NCI-H2196 treated with DMSO at 0.1 percent for 48 hours (cell line): ENCODE data around the gene ASB10.

Source experiments
- DNase-seq: peaks from one replicate; lab custom pipeline; 2025; ENCODE audit not compliant: unreplicated experiment; lab: John Stamatoyannopoulos, UW

Gene ASB10

GRCh38 chr7:151167197-151167961 is 19.7 kb downstream of the ASB10 start, which contains the start of gene GBX1:
GBX1 (minus strand) TSS chr7:151167694; CDS start chr7:151167548, 146 bp downstream.
- DNase-seq, result no peak

GRCh38 chr7:151166629-151167196 is 20.3 kb downstream of the ASB10 start:
- no peak for DNase-seq

- no peak for DNase-seq
These were observed 25.3 kb downstream of the ASB10 start for GRCh38 chr7:151161757-151162156.

DNA sequence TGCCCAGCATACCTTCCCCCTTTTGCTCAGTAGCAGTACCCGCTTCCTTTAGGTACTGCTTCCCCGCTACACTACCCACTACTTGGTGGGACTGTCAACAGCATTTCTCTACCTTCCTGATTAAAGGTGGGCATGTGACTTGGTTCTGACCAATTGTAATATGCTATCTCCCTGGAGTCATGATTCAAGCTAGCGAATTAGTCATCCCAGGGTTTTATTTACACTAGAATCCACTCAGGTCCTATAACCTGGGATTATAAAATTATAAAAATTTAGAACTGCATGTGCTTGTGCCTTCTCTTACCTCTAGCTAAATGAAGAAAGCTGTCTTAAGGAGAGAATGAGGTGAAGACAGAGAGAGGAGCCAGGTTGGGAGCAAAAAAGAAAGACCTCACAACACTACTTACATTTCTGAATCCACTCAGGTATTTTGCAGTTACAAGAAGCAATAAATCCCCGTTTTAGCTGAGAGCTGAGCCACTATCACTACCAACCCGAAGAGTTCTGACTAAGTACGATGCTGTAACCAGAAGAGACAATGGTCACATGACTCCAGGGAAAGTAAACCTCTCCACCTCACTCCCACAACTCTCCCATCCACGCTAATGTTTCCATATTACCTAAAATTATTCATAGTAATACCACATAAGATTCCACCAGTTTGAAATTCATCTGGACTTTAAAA is 29.3 kb downstream of the ASB10 start:
- no peak for DNase-seq

DNA sequence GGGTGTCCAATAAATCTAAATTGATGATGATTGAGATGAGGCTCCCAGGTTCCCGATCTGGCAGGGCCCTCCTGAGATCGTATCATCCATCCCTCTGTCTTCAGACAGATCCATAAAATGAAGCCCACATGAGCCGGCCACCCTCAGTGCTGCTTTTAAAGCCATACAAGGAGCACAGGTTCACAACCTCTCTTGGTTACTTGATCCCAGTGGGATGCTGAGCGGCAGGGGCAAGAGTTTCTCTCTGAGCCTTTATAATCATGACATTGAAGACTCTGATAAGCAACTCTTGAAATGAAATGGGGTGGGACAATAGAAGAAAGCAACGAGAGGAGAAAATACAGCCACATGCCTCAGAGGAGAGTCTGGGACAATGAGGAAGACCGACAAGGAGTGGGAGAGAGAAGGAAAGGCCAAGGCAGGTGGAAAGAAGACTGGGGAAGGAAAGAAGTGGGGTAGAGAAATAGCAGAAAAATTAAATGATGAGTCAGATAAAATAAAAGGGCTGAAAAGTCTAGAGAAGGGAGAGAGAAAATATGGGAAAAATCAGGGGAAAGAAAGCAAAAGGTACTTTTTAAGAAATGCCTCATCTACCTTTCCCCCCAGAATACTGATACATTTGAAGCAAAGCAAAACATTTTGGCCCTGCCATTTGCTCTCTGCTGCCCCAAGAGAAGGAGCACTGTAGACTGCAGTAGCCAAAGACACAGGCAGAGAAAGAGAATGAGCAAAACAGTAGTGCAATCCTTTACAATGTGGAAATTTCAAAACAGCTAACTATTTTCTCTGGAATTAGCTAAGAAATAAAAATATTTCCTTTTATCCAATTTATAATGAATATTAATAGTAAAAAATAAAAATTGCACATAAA is 34.2 kb downstream of the ASB10 start:
- DNase-seq, result no peak

- DNase-seq, result no peak
These were observed 36.7 kb downstream of the ASB10 start for GRCh38 chr7:151150388-151150787.

DNA sequence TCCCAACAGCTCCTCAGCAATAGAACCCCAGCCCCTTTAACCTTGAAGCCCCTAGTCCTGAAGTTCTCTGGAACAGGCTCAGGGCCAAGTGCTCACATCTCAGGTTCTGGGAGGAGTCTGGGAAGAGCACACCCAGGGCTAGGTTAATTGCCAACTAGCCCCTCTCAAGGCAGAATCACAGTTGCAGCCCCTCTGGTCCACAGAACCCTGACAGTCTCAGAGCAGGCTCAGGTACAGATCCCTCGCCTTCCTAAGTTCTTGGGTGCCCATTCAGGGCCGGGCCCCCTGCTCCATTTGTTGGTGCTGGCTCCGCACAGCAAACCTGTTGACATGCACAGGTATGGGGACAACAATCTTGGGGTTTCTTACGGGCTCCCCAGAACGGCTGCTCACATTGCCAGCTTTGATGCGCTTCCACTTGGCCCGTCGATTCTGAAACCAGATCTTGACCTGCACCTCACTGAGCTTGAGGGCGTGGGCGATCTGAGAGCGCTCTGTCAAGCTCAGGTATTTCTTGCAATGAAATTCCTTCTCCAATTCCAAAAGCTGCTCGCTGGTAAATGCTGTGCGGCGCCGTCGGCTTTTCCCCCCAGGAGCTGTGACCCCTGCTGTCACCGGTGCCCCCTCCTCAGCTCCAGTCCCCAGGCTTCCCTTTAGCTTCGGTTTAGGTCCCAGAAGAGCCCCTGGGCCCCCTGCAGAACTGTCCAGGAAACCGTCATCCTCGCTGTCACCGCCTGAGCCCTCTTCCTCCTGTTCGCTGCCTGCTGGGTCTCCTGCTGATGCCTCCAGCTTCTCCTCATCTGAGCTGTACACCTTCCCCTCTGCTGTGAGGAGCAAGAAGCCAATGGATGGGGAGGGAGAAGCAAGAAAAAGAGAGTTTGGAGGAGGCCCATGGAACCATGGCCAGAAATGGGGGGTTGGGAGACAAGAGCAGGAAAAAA is 38.5 kb downstream of the ASB10 start:
- DNase-seq, result no peak

DNA sequence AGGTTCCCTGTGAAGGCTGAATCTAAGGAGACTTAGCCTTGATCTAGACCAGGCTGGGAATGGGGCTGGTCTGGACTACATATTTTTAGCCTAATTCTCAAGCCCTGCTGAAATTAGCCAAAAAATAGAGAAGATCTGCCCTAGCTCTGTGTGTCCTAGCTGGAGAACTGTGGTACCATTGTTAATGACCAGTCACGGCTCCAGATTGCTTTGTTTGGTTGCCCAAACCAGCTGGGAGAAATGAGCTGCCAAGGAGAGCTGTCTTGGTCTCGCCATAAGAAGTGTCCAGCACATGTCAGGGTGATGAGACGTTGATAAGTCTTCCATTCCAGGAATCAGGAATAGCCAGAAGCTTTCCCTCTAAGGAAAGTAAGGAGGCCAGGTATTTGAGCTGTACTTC is 40.3 kb downstream of the ASB10 start:
- DNase-seq, result no peak

DNA sequence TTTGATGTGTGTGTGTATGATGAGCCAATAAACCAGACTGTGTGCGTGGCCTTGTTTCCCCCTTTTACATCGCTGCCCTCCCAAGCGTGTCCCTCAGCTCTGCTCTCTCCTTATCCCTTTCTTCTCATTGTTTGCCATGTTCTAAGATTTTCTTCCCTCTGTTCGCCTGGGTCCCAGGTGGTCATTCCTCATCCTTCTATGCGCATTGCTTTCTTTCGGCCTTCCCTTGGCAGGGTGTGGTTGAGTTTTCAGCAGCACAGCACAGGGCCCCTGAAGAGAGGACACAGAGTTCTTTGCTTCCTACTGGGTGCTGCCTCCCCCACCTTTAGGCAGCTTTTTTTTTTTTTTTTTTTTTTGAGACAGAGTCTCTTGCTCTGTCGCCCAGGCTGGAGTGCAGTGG is 42.7 kb downstream of the ASB10 start:
- DNase-seq, result no peak

GRCh38 chr7:151143261-151144015 is 43.6 kb downstream of the ASB10 start:
- DNase-seq, result no peak

GRCh38 chr7:151142686-151143040 is 44.4 kb downstream of the ASB10 start:
- DNase-seq, result no peak

DNA sequence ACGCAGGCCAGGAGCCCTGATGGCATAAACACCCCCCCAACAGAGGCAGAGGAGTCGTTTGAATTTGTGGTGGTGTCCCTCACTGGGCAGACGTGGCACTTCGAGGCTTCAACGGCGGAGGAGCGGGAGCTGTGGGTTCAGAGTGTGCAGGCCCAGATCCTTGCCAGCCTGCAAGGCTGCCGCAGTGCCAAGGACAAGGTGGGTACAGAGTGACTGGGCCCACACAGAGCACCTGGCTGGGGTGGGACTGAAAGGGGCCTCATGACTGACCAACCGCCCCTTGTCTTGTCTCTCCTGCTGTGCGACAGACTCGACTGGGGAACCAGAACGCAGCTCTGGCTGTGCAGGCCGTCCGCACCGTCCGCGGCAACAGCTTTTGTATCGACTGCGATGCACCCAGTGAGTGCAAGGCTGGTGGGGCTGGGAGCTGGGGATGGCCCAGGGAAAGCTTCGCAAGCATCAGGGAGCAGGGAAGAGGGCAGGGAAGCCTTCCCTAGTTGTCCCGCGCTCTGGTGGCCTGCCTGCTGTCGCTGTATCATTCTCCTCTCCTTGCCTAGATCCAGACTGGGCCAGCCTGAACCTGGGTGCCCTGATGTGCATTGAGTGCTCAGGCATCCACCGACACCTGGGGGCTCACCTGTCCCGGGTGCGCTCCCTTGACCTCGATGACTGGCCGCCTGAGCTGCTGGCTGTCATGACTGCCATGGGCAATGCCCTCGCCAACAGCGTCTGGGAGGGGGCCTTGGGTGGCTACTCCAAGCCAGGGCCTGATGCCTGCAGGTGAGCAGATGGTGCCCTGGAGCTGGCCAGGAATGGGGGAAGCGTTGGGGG is 45.0 kb downstream of the ASB10 start:
- DNase-seq, result no peak

DNA sequence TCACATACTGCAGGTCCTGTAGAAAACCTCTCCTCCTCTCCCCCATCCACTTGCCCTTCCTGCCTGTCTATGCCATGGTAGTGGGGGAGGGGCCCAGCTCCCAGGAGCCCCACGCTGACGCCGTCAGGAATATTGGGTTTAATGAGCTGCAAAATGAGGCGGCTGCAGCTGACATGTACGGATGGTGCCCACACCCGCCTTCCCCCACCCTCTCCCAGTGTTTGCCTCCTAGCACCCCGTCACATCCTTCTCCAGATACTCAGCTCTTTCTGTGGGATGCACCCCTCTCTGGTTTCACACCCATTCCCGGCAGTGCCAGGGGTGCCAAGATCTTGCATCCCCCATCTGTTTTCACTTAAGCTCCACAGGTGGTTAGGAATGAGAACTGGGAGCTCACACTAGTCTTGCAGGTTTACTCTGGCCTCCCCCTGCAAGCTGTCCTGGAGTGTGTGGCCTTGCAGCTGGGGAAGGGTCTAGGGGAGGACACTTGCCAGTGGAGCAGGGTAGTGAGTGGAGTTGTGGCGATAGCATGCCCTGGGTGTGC is 45.7 kb downstream of the ASB10 start:
- no peak for DNase-seq

DNA sequence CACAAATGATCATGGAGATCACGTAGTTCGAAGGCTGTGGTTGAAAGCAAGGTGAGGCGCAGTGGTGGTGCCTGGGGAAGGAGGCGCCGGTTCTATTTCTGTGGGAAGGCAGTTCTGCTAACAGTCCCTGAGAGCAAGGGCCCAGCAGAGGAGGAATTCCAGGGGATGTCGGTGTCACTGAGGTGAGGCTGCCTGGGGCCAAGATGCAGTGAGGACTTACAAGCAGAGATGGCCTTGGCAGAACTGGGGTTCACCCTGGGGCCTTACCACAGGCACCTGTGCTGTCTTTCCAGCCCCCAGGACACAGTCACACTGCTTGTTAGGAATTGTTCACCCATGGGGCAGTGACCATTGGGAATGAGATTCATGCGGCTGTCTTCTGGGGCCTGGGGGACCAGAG is 46.2 kb downstream of the ASB10 start:
- DNase-seq, result no peak

GRCh38 chr7:151139791-151140190 is 47.3 kb downstream of the ASB10 start:
- DNase-seq, result no peak

GRCh38 chr7:151139071-151139790 is 47.8 kb downstream of the ASB10 start:
- DNase-seq, result no peak

DNA sequence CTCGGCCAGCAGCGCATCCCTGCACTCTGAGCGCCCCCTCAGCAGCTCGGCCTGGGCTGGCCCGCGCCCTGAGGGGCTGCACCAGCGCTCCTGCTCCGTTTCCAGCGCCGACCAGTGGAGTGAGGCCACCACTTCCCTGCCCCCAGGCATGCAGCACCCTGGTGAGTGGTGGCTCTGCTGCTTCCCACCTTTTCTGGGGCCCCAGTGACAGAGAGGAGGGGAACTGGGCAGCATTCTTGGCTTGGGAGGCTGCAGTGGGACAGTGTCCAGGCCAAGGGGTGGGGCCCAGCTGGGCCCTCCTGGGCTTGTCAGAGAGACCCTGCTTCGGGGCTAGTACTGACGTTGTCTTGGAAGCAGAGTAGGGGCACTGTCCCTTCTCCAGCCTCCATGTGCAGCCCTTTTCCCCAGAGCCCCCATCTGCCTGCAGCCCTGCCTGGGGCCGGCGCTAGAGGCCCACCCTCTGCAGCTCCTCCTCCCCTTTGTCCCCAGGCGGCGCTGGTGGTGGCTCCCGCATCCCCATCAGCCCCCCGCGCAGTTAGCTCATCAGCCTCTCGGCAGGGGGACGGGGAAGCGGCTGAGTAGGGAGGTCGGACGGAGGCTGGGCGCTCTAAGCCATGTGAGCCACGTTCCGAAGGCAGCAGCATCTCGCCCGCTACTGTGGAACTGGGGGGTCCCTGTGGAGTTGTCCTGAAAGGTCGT is 48.7 kb downstream of the ASB10 start:
- DNase-seq, result no peak
